Chondrocyte (in vitro differentiated cells): ENCODE measurements around the gene ITGB3. TPM values are rescaled to one million over a fixed set of nuclear protein-coding genes. Genes with fewer than 3 reads are reported as not detected.

ENCODE experiments used
- DNase-seq: peaks from one replicate; pipeline ENCODE4 v3.0.0; 2021; ENCODE audit warnings: mixed read lengths, low spot score
- H3K27ac Mint-ChIP-seq: one replicate; pipeline ENCODE4 v1.8.0; 2021; ENCODE audit warnings: mild to moderate bottlenecking, moderate library complexity, mixed read lengths; ENCODE audit not compliant: unreplicated experiment
- H3K27me3 Mint-ChIP-seq: 2 replicates; pipeline ENCODE4 v1.8.0; 2021; ENCODE audit warnings: low read depth, mixed read lengths
- H3K36me3 Mint-ChIP-seq: 2 replicates; pipeline ENCODE4 v1.8.0; 2021; ENCODE audit warnings: low read depth, mixed read lengths
- H3K4me1 Mint-ChIP-seq: 2 replicates; pipeline ENCODE4 v1.8.0; 2021; ENCODE audit warnings: low read depth, mild to moderate bottlenecking, mixed read lengths
- H3K4me3 Mint-ChIP-seq: one replicate; pipeline ENCODE4 v1.8.0; 2021; ENCODE audit warnings: mild to moderate bottlenecking, moderate library complexity, mixed read lengths; ENCODE audit not compliant: unreplicated experiment
- H3K9me3 Mint-ChIP-seq: 2 replicates; pipeline ENCODE4 v1.8.0; 2021; ENCODE audit warnings: low read depth, mixed read lengths
- total RNA-seq: library from RNA; stranded (reverse); gene quantifications from 3 replicates; pipeline ENCODE4 v1.2.1, GENCODE V29; 2021
- TF ChIP-seq, protein P1 (sequence below): fragments of 200-600 bp; sonication (generic); IDR thresholded peaks from 2 replicates; pipeline ENCODE4 v1.5.0; 2021; ENCODE audit warnings: antibody characterized with exemption, mild to moderate bottlenecking, moderate library complexity

ITGB3 gene
- total RNA-seq, 1 donor from 2014 or later = 10.5 TPM

- TF ChIP-seq, protein P1, sequence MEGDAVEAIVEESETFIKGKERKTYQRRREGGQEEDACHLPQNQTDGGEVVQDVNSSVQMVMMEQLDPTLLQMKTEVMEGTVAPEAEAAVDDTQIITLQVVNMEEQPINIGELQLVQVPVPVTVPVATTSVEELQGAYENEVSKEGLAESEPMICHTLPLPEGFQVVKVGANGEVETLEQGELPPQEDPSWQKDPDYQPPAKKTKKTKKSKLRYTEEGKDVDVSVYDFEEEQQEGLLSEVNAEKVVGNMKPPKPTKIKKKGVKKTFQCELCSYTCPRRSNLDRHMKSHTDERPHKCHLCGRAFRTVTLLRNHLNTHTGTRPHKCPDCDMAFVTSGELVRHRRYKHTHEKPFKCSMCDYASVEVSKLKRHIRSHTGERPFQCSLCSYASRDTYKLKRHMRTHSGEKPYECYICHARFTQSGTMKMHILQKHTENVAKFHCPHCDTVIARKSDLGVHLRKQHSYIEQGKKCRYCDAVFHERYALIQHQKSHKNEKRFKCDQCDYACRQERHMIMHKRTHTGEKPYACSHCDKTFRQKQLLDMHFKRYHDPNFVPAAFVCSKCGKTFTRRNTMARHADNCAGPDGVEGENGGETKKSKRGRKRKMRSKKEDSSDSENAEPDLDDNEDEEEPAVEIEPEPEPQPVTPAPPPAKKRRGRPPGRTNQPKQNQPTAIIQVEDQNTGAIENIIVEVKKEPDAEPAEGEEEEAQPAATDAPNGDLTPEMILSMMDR = no peak
- Mint-ChIP-seq H3K27ac (peak overlapping the region; percentile 100), H3K4me1 (peaks cover 64% of the 10 kb centered on the region), H3K4me3 (no peak overlapping the region), H3K36me3 (no peaks in the 10 kb centered on the region), H3K27me3 (no peaks in the 10 kb centered on the region), H3K9me3 (no peaks in the 10 kb centered on the region)
- no peak for DNase-seq
Measured at GRCh38 chr17:47277921-47278320, 24.3 kb downstream of the ITGB3 start.

DNA sequence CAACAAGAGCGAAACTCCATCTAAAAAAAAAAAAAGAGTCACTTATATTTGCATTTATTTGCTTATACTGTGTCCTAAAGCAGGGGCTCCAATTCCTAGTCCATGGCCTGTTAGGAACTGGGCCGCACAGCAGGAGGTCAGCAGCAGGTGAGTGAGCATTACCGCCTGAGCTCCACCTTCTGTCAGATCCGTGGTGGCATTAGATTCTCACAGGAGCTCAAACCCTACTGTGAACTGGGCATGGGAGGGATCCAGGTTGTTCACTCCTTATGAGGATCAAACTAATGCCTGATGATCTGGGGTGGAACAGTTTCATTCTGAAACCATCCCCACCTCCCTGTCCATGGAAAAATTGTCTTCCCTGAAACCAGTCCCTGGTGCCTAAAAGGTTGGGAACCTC lies 24.9 kb downstream of the ITGB3 start:
- H3K27me3 Mint-ChIP-seq = no peaks in the 10 kb centered on the region
- no peak for DNase-seq
- H3K4me1 Mint-ChIP-seq = peaks cover 64% of the 10 kb centered on the region
- H3K27ac Mint-ChIP-seq = peak overlapping the region; percentile 100
- no peaks in the 10 kb centered on the region for H3K9me3 Mint-ChIP-seq
- TF ChIP-seq, protein P1 = no peak
- H3K4me3 Mint-ChIP-seq = no peak overlapping the region
- no peaks in the 10 kb centered on the region for H3K36me3 Mint-ChIP-seq

GRCh38 chr17:47279062-47279801 lies 25.6 kb downstream of the ITGB3 start:
- TF ChIP-seq, protein P1 = peak; percentile 53
- peaks cover 60% of the 10 kb centered on the region for H3K4me1 Mint-ChIP-seq

GRCh38 chr17:47280072-47280811 lies 26.6 kb downstream of the ITGB3 start:
- H3K27ac Mint-ChIP-seq = peak overlapping the region; percentile 100
- H3K4me3 Mint-ChIP-seq = no peak overlapping the region
- H3K36me3 Mint-ChIP-seq = no peaks in the 10 kb centered on the region
- TF ChIP-seq, protein P1 = no peak
- no peaks in the 10 kb centered on the region for H3K27me3 Mint-ChIP-seq
- H3K9me3 Mint-ChIP-seq = no peaks in the 10 kb centered on the region
- H3K4me1 Mint-ChIP-seq = peaks cover 51% of the 10 kb centered on the region
- DNase-seq = no peak

More at GRCh38 chr17:47279062-47279801, 25.6 kb downstream of the ITGB3 start:
- H3K9me3 Mint-ChIP-seq = no peaks in the 10 kb centered on the region
- DNase-seq = no peak
- H3K27me3 Mint-ChIP-seq = no peaks in the 10 kb centered on the region
- H3K4me3 Mint-ChIP-seq = peak overlapping the region; percentile 44
- no peaks in the 10 kb centered on the region for H3K36me3 Mint-ChIP-seq
- H3K27ac Mint-ChIP-seq = peak overlapping the region; percentile 100

DNA sequence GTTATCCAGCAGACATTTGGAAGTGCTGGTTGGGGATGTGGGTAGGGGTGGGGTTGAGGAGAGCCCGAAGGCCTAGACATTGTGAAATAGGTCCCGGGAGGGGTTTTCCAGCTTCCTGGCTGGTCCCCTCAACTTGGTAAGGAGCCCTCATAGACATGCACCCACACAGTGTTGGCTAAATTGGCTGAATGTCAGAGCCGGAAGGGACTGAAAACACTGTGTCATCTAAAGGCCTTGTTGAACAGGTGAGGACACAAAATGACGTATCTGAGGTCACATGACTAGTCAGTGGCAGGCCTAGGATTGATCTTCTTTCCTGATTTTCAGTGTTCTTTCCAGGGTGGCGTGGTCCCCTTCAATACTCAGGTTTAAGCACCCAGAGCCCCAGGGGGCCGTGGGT lies 27.6 kb downstream of the ITGB3 start:
- H3K4me3 Mint-ChIP-seq = no peak overlapping the region
- no peak overlapping the region for H3K27ac Mint-ChIP-seq
- H3K36me3 Mint-ChIP-seq = no peaks in the 10 kb centered on the region
- no peaks in the 10 kb centered on the region for H3K9me3 Mint-ChIP-seq
- TF ChIP-seq, protein P1 = no peak
- peaks cover 43% of the 10 kb centered on the region for H3K4me1 Mint-ChIP-seq
- no peak for DNase-seq
- H3K27me3 Mint-ChIP-seq = no peaks in the 10 kb centered on the region
